LNCAP (cell line): ENCODE measurements around the gene IFNA1.

Experiments
- CTCF ChIP-seq: fragments of 450-650 bp; IDR thresholded peaks from 2 replicates; pipeline ENCODE4 v1.5.1; 2017; ENCODE audit warnings: mild to moderate bottlenecking

IFNA1 gene

GRCh38 chr9:21408817-21409216 lies 31.4 kb upstream of the IFNA1 start, which contains the start of gene IFNA8:
Gene IFNA8, plus strand, starts transcription at chr9:21409117. Its CDS starts 60 bp downstream, at chr9:21409177.
- no peak for TF ChIP-seq CTCF

GRCh38 chr9:21412107-21412506 lies 28.1 kb upstream of the IFNA1 start:
- TF ChIP-seq CTCF = no peak

- no peak for TF ChIP-seq CTCF
These were observed 27.1 kb upstream of the IFNA1 start for GRCh38 chr9:21413151-21413550.

- no peak; the same call in 1 of the 2 replicates for TF ChIP-seq CTCF
These were observed 26.6 kb upstream of the IFNA1 start for GRCh38 chr9:21413624-21414023.

GRCh38 chr9:21414220-21414940 lies 25.9 kb upstream of the IFNA1 start:
- no peak for TF ChIP-seq CTCF

GRCh38 chr9:21415493-21416267 lies 24.6 kb upstream of the IFNA1 start:
- TF ChIP-seq CTCF = no peak

GRCh38 chr9:21428235-21428634 lies 12.0 kb upstream of the IFNA1 start:
- no peak for TF ChIP-seq CTCF
